ENCODE data around the gene ATP8A2.

ATP8A2 gene

GRCh38 chr13:25679936-25680335 is 308.2 kb downstream of the ATP8A2 start:
- DNase-seq (ENCODE audit: extremely low read depth, low read depth) = no peak
- TF ChIP-seq, protein P1, sequence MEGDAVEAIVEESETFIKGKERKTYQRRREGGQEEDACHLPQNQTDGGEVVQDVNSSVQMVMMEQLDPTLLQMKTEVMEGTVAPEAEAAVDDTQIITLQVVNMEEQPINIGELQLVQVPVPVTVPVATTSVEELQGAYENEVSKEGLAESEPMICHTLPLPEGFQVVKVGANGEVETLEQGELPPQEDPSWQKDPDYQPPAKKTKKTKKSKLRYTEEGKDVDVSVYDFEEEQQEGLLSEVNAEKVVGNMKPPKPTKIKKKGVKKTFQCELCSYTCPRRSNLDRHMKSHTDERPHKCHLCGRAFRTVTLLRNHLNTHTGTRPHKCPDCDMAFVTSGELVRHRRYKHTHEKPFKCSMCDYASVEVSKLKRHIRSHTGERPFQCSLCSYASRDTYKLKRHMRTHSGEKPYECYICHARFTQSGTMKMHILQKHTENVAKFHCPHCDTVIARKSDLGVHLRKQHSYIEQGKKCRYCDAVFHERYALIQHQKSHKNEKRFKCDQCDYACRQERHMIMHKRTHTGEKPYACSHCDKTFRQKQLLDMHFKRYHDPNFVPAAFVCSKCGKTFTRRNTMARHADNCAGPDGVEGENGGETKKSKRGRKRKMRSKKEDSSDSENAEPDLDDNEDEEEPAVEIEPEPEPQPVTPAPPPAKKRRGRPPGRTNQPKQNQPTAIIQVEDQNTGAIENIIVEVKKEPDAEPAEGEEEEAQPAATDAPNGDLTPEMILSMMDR (IDR thresholded peaks at IDR 0.05; ENCODE audit: low read depth, low read length) = no peak

GRCh38 chr13:25682276-25682675 is 310.5 kb downstream of the ATP8A2 start:
- TF ChIP-seq, protein P1 (IDR thresholded peaks at IDR 0.05; ENCODE audit: low read depth, low read length) = no peak
- no peak for DNase-seq (ENCODE audit: extremely low read depth, low read depth)

GRCh38 chr13:25683056-25683455 is 311.3 kb downstream of the ATP8A2 start:
- DNase-seq (ENCODE audit: extremely low read depth, low read depth) = no peak
- TF ChIP-seq, protein P1 (IDR thresholded peaks at IDR 0.05; ENCODE audit: low read depth, low read length) = no peak

GRCh38 chr13:25683662-25684370 is 312.0 kb downstream of the ATP8A2 start:
- no peak for DNase-seq (ENCODE audit: extremely low read depth, low read depth)
- TF ChIP-seq, protein P1 (IDR thresholded peaks at IDR 0.05; ENCODE audit: low read depth, low read length) = no peak

DNA sequence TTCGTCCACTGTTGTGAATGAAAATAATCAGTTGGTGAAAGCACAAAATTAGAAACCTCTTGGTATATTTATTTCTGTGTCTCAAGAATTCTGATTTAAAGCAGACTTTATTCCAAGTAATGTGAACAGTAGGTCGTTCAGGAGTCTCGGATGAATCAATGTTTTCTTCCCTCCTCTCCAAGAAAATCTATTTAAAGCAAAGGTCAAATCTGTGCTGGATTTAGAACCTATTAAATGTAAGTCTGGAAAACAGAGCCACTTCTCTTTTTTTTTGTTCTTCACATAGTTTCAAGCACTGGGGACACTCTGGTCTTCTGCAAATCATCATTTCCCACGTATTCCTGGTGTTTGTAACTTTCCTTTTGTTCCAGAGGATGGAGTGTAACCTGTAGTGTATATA is 312.7 kb downstream of the ATP8A2 start:
- DNase-seq (ENCODE audit: extremely low read depth, low read depth) = no peak
- TF ChIP-seq, protein P1 (IDR thresholded peaks at IDR 0.05; ENCODE audit: low read depth, low read length) = no peak

DNA sequence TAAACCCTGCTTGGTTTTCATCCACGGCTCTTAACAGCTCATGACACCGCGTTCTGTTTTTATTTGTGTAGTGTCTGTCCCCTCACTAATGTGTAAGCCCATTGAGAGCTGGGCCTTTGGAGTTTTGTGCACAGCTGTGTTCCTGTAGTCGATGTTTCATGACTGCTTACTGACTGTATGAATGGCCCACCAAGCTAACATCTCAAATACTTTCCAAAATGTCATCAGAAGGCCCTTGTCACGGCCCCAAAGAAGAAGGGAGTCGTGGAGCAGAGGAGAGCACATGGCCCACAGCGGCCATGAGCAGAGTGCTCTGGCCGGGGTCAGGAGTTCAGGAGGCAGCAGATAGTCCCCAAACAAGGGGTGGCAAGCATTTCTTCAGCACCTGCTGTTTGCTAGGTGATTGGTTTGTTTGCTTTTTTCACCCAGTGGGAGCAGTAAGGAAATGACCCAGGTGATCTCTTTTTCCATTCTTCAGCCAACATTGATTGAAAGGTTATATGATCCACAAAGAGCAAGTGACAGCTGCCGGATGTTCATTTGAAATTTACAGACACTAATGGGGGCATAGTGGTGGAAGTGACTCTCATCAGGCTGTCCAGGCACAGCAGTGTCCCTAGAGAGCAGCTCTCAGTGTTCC is 315.2 kb downstream of the ATP8A2 start:
- TF ChIP-seq, protein P1 (IDR thresholded peaks at IDR 0.05; ENCODE audit: low read depth, low read length) = no peak
- no peak for DNase-seq (ENCODE audit: extremely low read depth, low read depth)

DNA sequence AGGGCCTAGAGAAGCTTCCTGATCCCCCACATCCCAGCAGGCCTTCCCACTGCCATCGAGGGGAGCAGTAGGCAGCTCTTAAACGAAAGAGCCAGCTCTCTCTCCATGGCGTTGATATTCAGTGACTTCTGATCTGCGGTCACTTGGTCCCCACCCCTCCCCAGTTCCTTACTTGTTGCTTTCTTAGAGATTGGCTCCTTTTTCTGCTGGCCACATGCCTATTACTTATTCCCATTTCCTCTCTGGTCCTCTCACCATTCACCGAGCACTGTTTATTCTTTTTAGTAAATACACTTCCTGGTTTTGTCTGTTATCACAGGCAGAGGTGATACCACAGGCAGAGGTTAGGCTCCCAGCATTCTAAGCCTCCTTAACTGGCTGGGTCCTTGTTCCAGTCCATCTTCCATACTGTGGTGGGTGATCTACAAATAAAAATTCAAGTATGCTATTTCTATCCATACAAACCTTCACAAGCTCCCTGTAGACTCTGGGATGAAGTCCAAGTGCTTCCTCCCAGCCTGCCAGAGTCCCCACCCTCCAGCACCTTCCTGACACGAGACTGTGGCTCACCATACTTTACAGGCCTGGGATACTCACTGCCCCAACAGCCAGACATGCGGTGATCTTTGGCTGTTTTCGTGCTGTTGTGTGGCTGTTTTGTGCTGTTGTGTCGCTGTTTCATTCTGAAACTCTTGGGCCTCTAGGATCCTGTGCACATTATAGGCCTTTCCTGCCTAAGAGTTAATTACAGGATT is 315.9 kb downstream of the ATP8A2 start:
- no peak for DNase-seq (ENCODE audit: extremely low read depth, low read depth)
- TF ChIP-seq, protein P1 (IDR thresholded peaks at IDR 0.05; ENCODE audit: low read depth, low read length) = no peak
